HG03521 (cell line): Measurements from ENCODE around the gene HTR2A.

Experiments used
- ATAC-seq: cut with Tn5 transposase; IDR thresholded peaks from one replicate; pipeline ENCODE4 v1.9.1; 2021; ENCODE audit warnings: mild to moderate bottlenecking, moderate library complexity; ENCODE audit not compliant: unreplicated experiment

The HTR2A gene

GRCh38 chr13:46896341-46897137, at the start of gene HTR2A:
Gene HTR2A, minus strand, starts transcription at chr13:46897053. Its CDS starts 1,147 bp downstream, at chr13:46895906.
- no peak for ATAC-seq

- ATAC-seq = no peak
These were observed 39.7 kb upstream of the HTR2A start for GRCh38 chr13:46936525-46936924.

GRCh38 chr13:46934749-46935148, 37.9 kb upstream of the HTR2A start:
- ATAC-seq = no peak

GRCh38 chr13:46926916-46927590, 30.2 kb upstream of the HTR2A start:
- no peak for ATAC-seq

- ATAC-seq = no peak
These were observed 28.6 kb upstream of the HTR2A start for GRCh38 chr13:46925486-46925885.

- ATAC-seq = no peak
These were observed 17.5 kb upstream of the HTR2A start for GRCh38 chr13:46914341-46914740.

GRCh38 chr13:46913757-46914156, 16.9 kb upstream of the HTR2A start:
- no peak for ATAC-seq

GRCh38 chr13:46909042-46909441, 12.2 kb upstream of the HTR2A start:
- ATAC-seq = no peak

GRCh38 chr13:46908501-46908900, 11.6 kb upstream of the HTR2A start:
- ATAC-seq = no peak

- ATAC-seq = no peak
These were observed 9.6 kb upstream of the HTR2A start for GRCh38 chr13:46906405-46906804.

GRCh38 chr13:46905249-46905648, 8.4 kb upstream of the HTR2A start:
- no peak for ATAC-seq

- ATAC-seq = no peak
These were observed 6.9 kb upstream of the HTR2A start for GRCh38 chr13:46903748-46904147.

- no peak for ATAC-seq
These were observed 4.9 kb upstream of the HTR2A start for GRCh38 chr13:46901721-46902120.

- ATAC-seq = no peak
These were observed 2.9 kb upstream of the HTR2A start for GRCh38 chr13:46899801-46900200.

GRCh38 chr13:46895381-46895780, 1.5 kb downstream of the HTR2A start:
- no peak for ATAC-seq

GRCh38 chr13:46894568-46894967, 2.3 kb downstream of the HTR2A start:
- ATAC-seq = no peak

GRCh38 chr13:46893798-46894560, 2.9 kb downstream of the HTR2A start:
- ATAC-seq = peak; percentile 84

GRCh38 chr13:46893221-46893740, 3.6 kb downstream of the HTR2A start:
- no peak for ATAC-seq

GRCh38 chr13:46885018-46885417, 11.8 kb downstream of the HTR2A start:
- ATAC-seq = no peak

- no peak for ATAC-seq
These were observed 12.3 kb downstream of the HTR2A start for GRCh38 chr13:46884531-46884930.

GRCh38 chr13:46881621-46882020, 15.2 kb downstream of the HTR2A start:
- ATAC-seq = no peak
